ENCODE data around the gene HSP90AA1. TPM values are rescaled to one million over a fixed set of nuclear protein-coding genes. Genes with fewer than 3 reads are reported as not detected.

HSP90AA1 gene
- total and polyA plus RNA-seq, 12 donors = 315 to 612 (median 451) TPM

GRCh38 chr14:102046337-102047278 lies 40.2 kb downstream of the HSP90AA1 start:
- WGBS, 2 donors = 42 to 52% methylated on average over 23 of the region's 23 CpGs
- H3K27ac ChIP-seq = peak overlapping the region in 5 of 10 donors; percentile 19 to 58 (median 39)
- ATAC-seq = peak; percentile 86 to 94 (median 91)
- DNase-seq = peak; percentile 81 to 86
- H3K36me3 ChIP-seq = peaks cover 23 to 100% (median 71%) of the 10 kb centered on the region in 9 donors
- H3K9me3 ChIP-seq = no peaks in the 10 kb centered on the region
- intact Hi-C loops (cut with DNase I) = loop anchor here in 7 of 10 donors (5.0 to 10.0 kb wide), 5 partner anchors 41 to 268 kb away; partner anchors contain the start of genes ZNF839 (in 2 of the 7) and HSP90AA1 (in 1 of the 7)
- H3K4me3 ChIP-seq = no peak overlapping the region
- peaks cover 0 to 41% (median 27%) of the 10 kb centered on the region in 9 donors for H3K4me1 ChIP-seq
- peak; percentile 28 to 74 (median 50) for TF ChIP-seq CTCF (IDR thresholded peaks at IDR 0.05)
- no peaks in the 10 kb centered on the region for H3K27me3 ChIP-seq

GRCh38 chr14:102044566-102044965 lies 42.3 kb downstream of the HSP90AA1 start:
- WGBS, 2 donors = 84 to 89% methylated on average over 13 of the region's 13 CpGs
- no peak overlapping the region for H3K4me3 ChIP-seq
- H3K9me3 ChIP-seq = no peaks in the 10 kb centered on the region
- H3K27ac ChIP-seq = peak overlapping the region in 5 of 10 donors; percentile 44 to 72 (median 66)
- TF ChIP-seq CTCF (IDR thresholded peaks at IDR 0.05) = no peak
- H3K27me3 ChIP-seq = no peaks in the 10 kb centered on the region
- peaks cover 0 to 41% (median 27%) of the 10 kb centered on the region in 9 donors for H3K4me1 ChIP-seq
- H3K36me3 ChIP-seq = peaks cover 26 to 100% (median 74%) of the 10 kb centered on the region in 9 donors
- peak in 1 of 8 donors; percentile 12 for ATAC-seq
- no peak for DNase-seq
- intact Hi-C loops (cut with DNase I) = loop anchor here in 6 of 10 donors (5.0 to 10.0 kb wide), 5 partner anchors 50 to 337 kb away; partner anchors contain the start of gene ZNF839 (in 2 of the 6)

DNA sequence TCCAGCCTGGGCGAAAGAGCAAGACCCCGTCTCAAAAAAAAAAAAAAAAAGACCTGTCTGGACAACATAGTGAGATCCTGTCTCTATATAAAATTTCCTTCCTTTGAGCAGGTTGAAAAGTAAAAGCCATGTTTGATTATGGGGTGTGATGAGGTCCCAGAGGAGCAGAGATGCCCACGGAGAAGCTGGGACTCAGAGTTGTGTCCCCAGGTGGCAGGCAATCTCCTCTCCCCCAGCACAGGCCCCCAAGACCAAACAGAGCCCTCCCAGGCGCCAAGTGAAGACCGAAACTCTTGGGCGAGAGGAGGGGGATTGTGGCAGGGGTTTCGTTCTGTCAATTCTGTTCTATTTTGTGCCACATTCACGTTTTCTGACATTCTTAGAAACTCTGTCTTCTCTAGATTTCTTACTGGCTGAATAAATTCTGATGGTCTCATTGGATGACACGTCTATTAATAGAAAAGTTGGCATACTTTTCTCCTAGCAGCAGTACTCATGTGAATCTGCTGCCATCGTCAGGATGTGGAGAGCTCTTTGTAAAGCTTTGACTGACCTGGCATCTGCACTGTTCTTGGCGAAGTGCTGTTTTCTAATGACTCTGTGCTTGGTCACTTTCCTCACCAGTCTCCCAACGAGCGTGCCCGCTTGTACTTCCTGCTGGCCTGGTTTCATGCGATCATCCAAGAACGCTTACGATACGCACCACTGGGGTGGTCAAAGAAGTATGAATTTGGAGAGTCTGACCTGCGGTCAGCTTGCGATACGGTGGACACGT lies 43.4 kb downstream of the HSP90AA1 start:
- no peak overlapping the region for H3K4me3 ChIP-seq
- WGBS, 2 donors = 54 to 66% methylated on average over 22 of the region's 22 CpGs
- H3K27me3 ChIP-seq = no peaks in the 10 kb centered on the region
- TF ChIP-seq CTCF (IDR thresholded peaks at IDR 0.05) = peak in 3 of 9 donors; percentile 19 to 41 (median 30)
- ATAC-seq = peak in 7 of 8 donors; percentile 29 to 78 (median 69)
- peaks cover 0 to 41% (median 27%) of the 10 kb centered on the region in 9 donors for H3K4me1 ChIP-seq
- peak in 1 of 2 donors; percentile 61 for DNase-seq
- intact Hi-C loops (cut with DNase I) = loop anchor here in 6 of 10 donors (5.0 to 10.0 kb wide), 5 partner anchors 51 to 336 kb away; partner anchors contain the start of gene ZNF839 (in 2 of the 6)
- peak overlapping the region in 8 of 10 donors; percentile 42 to 77 (median 69) for H3K27ac ChIP-seq
- peaks cover 28 to 100% (median 73%) of the 10 kb centered on the region in 9 donors for H3K36me3 ChIP-seq
- H3K9me3 ChIP-seq = no peaks in the 10 kb centered on the region

Measured in heart right ventricle (tissue), 16 donors.